HCT116 (cell line): ENCODE measurements around the gene MATK. TPM values are rescaled to one million over a fixed set of nuclear protein-coding genes. Genes with fewer than 3 reads are reported as not detected.

Experiments used
- ATAC-seq: fragments of 200-7000 bp; cut with Tn5 transposase; 2 replicates; pipeline ENCODE4 v1.9.1; 2020; ENCODE audit warnings: mild to moderate bottlenecking, moderate library complexity
- BruUV-seq: library from RNA; stranded (reverse); fragments of 400-500 nt; replicated peaks from 2 replicates; lab custom pipeline; 2021; lab: Mats Ljungman, UMichigan
- CTCF ChIA-PET: fragments of 300-600 bp; sonication (Branson Sonifier 250); formaldehyde crosslinking; loops from one replicate; lab custom pipeline; 2021; ENCODE audit warnings: antibody characterized with exemption; lab: Charles Lee
- POLR2A ChIA-PET: fragments of 300-600, 350-600 bp; sonication (Branson Sonifier 250); formaldehyde crosslinking; loops from one replicate; lab custom pipeline; 2021; ENCODE audit warnings: antibody characterized with exemption; lab: Charles Lee
- RAD21 ChIA-PET, 2 experiments: fragments of 300-600 bp; sonication (Branson Sonifier 250); formaldehyde crosslinking; loops; one replicate each; lab custom pipeline; 2023; ENCODE audit warnings: low total read pairs in 2 of 2; ENCODE audit not compliant: uncharacterized antibody in 2 of 2, unreplicated experiment in 2 of 2, low non-redundant PET in 1 of 2; lab: Charles Lee
- DNase-seq: peaks from one replicate; pipeline ENCODE4 v3.0.0-alpha.2; 2010; ENCODE audit warnings: low read depth, low spot score
- H2AFZ ChIP-seq: fragments of 200-600 bp; shearing (Covaris generic), sonication (generic); 2 replicates; pipeline ENCODE4 v1.6.1; 2017; ENCODE audit warnings: low read depth, mixed run types, mixed read lengths, antibody characterized with exemption, low read length; ENCODE audit not compliant: poor library complexity, severe bottlenecking
- H3K27ac ChIP-seq: 2 replicates; pipeline ENCODE4 v1.5.1; 2012; ENCODE audit warnings: low read depth, low read length
- H3K27me3 ChIP-seq: fragments of 200-600 bp; sonication (generic); 2 replicates; pipeline ENCODE4 v1.6.1; 2016; ENCODE audit warnings: mixed run types, low read length, mixed read lengths; ENCODE audit not compliant: insufficient read depth
- H3K36me3 ChIP-seq, 2 experiments: fragments of 200-500 bp in 1 of 2; fragments of 200-600 bp in 1 of 2; sonication (Bioruptor generic) in 1 of 2; sonication (generic) in 1 of 2; 2 replicates each; pipeline versions ENCODE4 v1.5.1 to v1.6.1; 2014 to 2016; ENCODE audit warnings: low read length in 2 of 2, inconsistent platforms in 1 of 2, mixed read lengths in 1 of 2, mixed run types in 1 of 2; ENCODE audit not compliant: insufficient read depth in 2 of 2, control insufficient read depth in 1 of 2
- H3K4me1 ChIP-seq, 2 experiments: fragments of 200-600 bp in 1 of 2; sonication (generic) in 1 of 2; 2 replicates each; pipeline versions ENCODE4 v1.5.1 to v1.6.1; 2012 to 2017; ENCODE audit warnings: low read length in 2 of 2, inconsistent platforms in 1 of 2, mild to moderate bottlenecking in 1 of 2, mixed read lengths in 1 of 2, mixed run types in 1 of 2, moderate library complexity in 1 of 2; ENCODE audit not compliant: insufficient read depth in 2 of 2, control insufficient read depth in 1 of 2
- H3K4me2 ChIP-seq: fragments of 200-600 bp; sonication (generic); 2 replicates; pipeline ENCODE4 v1.6.1; 2017; ENCODE audit warnings: mixed run types, low read length, mixed read lengths
- H3K4me3 ChIP-seq, 2 experiments: fragments of 200-600 bp in 1 of 2; sonication (generic) in 1 of 2; replicated peaks in 1 of 2; 2 replicates each; pipeline ENCODE4 v1.5.1; 2011 to 2016; ENCODE audit warnings: low read length in 2 of 2, control low read depth in 1 of 2, low read depth in 1 of 2, mild to moderate bottlenecking in 1 of 2, mixed read lengths in 1 of 2, mixed run types in 1 of 2
- H3K79me2 ChIP-seq: fragments of 200-600 bp; sonication (generic); 2 replicates; pipeline ENCODE4 v1.6.1; 2017; ENCODE audit warnings: mild to moderate bottlenecking, mixed run types, low read length, moderate library complexity, mixed read lengths; ENCODE audit not compliant: insufficient read depth
- H3K9ac ChIP-seq: fragments of 200-600 bp; sonication (generic); 2 replicates; pipeline ENCODE4 v1.6.1; 2016; ENCODE audit warnings: low read length, mixed read lengths
- H3K9me2 ChIP-seq: fragments of 200-600 bp; sonication (generic), shearing (Covaris generic); 2 replicates; pipeline ENCODE4 v1.6.1; 2017; ENCODE audit warnings: mixed run types, mild to moderate bottlenecking, moderate library complexity; ENCODE audit not compliant: insufficient read depth
- H3K9me3 ChIP-seq, 2 experiments: fragments of 200-500 bp in 1 of 2; fragments of 200-600 bp in 1 of 2; sonication (Bioruptor generic) in 1 of 2; sonication (generic) in 1 of 2; 2 replicates each; pipeline ENCODE4 v1.6.1; 2014 to 2017; ENCODE audit warnings: low read length in 2 of 2, mixed read lengths in 2 of 2, inconsistent platforms in 1 of 2, low read depth in 1 of 2, mild to moderate bottlenecking in 1 of 2, mixed run types in 1 of 2, moderate library complexity in 1 of 2; ENCODE audit not compliant: control insufficient read depth in 1 of 2, insufficient read depth in 1 of 2
- H4K20me1 ChIP-seq: fragments of 200-600 bp; sonication (generic), shearing (Covaris generic); 2 replicates; pipeline ENCODE4 v1.6.1; 2017; ENCODE audit warnings: mixed run types, mild to moderate bottlenecking, moderate library complexity; ENCODE audit not compliant: insufficient read depth
- EGR1 ChIP-seq: IDR thresholded peaks from 2 replicates; pipeline ENCODE4 v1.6.1; 2012; ENCODE audit warnings: low read depth
- FOSL1 ChIP-seq: IDR thresholded peaks from 2 replicates; pipeline ENCODE4 v1.6.1; 2012; ENCODE audit warnings: low read depth
- POLR2A ChIP-seq: IDR thresholded peaks from 2 replicates; pipeline ENCODE4 v1.7.0; 2011; ENCODE audit warnings: borderline replicate concordance; ENCODE audit not compliant: insufficient read depth, insufficient read length; ENCODE audit errors: extremely low read depth
- SP1 ChIP-seq: IDR thresholded peaks from 2 replicates; pipeline ENCODE4 v1.6.1; 2012; ENCODE audit warnings: low read depth
- ZFX ChIP-seq: fragments of 450-650 bp; IDR thresholded peaks from 2 replicates; pipeline ENCODE4 v1.6.1; 2017
- intact Hi-C: fragments of 100-400 bp; cut with micrococcal nuclease; formaldehyde crosslinking; loops from 2 replicates; pipeline ENCODE4 v1.10.0; 2022
- total RNA-seq: library from RNA; stranded (reverse); gene quantifications from one replicate; pipeline ENCODE4 v1.2.1, GENCODE V29; 2021; ENCODE audit not compliant: unreplicated experiment
- TF ChIP-seq, protein P1 (sequence below): IDR thresholded peaks from 2 replicates; pipeline ENCODE4 v1.6.1; 2012; ENCODE audit warnings: low read depth
- TF ChIP-seq, protein P2 (sequence below): IDR thresholded peaks from 2 replicates; pipeline ENCODE4 v1.6.1; 2011; ENCODE audit warnings: mild to moderate bottlenecking, low read length, moderate library complexity; ENCODE audit not compliant: insufficient replicate concordance; ENCODE audit errors: extremely low read depth

The MATK gene
- total RNA-seq, 1 experiment from 2014 or later = not detected

DNA sequence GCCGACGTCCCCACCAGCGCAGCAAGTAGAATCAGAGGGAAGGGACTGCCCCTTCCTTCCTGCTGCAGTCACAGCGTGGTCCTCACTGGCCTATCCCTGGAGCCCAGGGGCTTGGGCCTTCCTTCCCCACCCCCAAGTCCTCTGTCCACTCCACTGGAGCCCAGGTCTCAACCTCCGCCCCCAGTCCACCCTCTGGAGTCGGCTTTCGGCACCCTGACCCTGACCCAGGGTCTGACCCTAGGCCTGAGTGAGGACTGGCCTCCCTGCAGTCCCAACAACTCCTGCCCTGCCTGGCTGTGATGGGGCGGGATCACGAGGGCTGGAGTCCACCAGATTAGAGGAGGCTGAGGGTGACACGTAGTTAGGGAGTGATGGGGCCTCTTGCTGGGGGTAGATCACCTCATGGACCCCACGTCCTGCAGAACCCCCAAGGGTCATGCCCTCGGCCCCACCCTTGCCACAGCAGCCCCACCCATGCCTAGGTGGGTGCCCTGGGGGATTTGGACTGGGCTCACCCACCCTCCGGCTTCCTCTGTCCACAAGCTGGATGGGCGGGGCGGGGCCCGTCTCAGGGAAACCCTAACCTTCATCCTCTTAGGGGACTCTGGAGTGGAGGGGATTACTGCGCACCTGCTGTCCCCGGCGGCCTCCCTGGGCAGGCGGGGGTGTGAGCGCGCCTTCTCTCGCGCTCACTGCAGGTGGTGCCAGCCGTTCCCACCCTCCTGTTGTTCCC lies 18.0 kb downstream of the MATK start:
- DNase-seq (no peak), ATAC-seq (no peak)
- Histone ChIP-seq H3K4me2 (no peak overlapping the region), H3K79me2 (peaks cover 4% of the 10 kb centered on the region), H2AFZ (no peak overlapping the region), H3K4me3 (no peak overlapping the region), H3K36me3 (peaks cover 0 to 5% of the 10 kb centered on the region in 2 experiments; a peak in 2 of 4 replicates), H4K20me1 (no peaks in the 10 kb centered on the region), H3K9ac (no peak overlapping the region), H3K9me2 (no peaks in the 10 kb centered on the region), H3K27ac (no peak overlapping the region), H3K4me1 (peaks cover 3% of the 10 kb centered on the region in 2 experiments; a peak in 2 of 4 replicates), H3K27me3 (no peaks in the 10 kb centered on the region), H3K9me3 (no peaks in the 10 kb centered on the region)
- ChIA-PET POLR2A (no interaction called here), RAD21 (no interaction called here), CTCF (no interaction called here)
- TF ChIP-seq EGR1 = no peak
- TF ChIP-seq FOSL1 = no peak
- no peak for TF ChIP-seq SP1
- TF ChIP-seq, protein P1, sequence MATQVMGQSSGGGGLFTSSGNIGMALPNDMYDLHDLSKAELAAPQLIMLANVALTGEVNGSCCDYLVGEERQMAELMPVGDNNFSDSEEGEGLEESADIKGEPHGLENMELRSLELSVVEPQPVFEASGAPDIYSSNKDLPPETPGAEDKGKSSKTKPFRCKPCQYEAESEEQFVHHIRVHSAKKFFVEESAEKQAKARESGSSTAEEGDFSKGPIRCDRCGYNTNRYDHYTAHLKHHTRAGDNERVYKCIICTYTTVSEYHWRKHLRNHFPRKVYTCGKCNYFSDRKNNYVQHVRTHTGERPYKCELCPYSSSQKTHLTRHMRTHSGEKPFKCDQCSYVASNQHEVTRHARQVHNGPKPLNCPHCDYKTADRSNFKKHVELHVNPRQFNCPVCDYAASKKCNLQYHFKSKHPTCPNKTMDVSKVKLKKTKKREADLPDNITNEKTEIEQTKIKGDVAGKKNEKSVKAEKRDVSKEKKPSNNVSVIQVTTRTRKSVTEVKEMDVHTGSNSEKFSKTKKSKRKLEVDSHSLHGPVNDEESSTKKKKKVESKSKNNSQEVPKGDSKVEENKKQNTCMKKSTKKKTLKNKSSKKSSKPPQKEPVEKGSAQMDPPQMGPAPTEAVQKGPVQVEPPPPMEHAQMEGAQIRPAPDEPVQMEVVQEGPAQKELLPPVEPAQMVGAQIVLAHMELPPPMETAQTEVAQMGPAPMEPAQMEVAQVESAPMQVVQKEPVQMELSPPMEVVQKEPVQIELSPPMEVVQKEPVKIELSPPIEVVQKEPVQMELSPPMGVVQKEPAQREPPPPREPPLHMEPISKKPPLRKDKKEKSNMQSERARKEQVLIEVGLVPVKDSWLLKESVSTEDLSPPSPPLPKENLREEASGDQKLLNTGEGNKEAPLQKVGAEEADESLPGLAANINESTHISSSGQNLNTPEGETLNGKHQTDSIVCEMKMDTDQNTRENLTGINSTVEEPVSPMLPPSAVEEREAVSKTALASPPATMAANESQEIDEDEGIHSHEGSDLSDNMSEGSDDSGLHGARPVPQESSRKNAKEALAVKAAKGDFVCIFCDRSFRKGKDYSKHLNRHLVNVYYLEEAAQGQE = no peak
- no peak for TF ChIP-seq POLR2A
- TF ChIP-seq, protein P2, sequence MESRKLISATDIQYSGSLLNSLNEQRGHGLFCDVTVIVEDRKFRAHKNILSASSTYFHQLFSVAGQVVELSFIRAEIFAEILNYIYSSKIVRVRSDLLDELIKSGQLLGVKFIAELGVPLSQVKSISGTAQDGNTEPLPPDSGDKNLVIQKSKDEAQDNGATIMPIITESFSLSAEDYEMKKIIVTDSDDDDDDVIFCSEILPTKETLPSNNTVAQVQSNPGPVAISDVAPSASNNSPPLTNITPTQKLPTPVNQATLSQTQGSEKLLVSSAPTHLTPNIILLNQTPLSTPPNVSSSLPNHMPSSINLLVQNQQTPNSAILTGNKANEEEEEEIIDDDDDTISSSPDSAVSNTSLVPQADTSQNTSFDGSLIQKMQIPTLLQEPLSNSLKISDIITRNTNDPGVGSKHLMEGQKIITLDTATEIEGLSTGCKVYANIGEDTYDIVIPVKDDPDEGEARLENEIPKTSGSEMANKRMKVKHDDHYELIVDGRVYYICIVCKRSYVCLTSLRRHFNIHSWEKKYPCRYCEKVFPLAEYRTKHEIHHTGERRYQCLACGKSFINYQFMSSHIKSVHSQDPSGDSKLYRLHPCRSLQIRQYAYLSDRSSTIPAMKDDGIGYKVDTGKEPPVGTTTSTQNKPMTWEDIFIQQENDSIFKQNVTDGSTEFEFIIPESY = no peak
- no peak for TF ChIP-seq ZFX
- intact Hi-C loops = no loop called here
- no TSS peak for BruUV-seq
